ENCODE results near the gene RGS14.

- no peak for TF ChIP-seq CTCF (conservative IDR thresholded peaks at IDR 0.05)
- no peak for TF ChIP-seq ZFX (IDR thresholded peaks at IDR 0.05)
Observed at GRCh38 chr5:177350776-177351391, 6.8 kb upstream of the RGS14 start.

All from C4-2B (cell line).